Activated T-cell treated with anti-CD3 and anti-CD28 coated beads, Interleukin-2, amount 50 U/mL, for 1 hour (primary cell): ENCODE results near the gene SEZ6.
A peak's percentile ranks its signal among the peaks of the same experiment; 100 is the strongest.
"Not testable (repeated sequence)": the region's sequence is repeated elsewhere in the genome, so short reads cannot be mapped to it uniquely, and the experiment has no call there.

Source experiments
- DNase-seq: peaks from one replicate; pipeline ENCODE4 v3.0.0-alpha.2; 2020

SEZ6 gene

DNA sequence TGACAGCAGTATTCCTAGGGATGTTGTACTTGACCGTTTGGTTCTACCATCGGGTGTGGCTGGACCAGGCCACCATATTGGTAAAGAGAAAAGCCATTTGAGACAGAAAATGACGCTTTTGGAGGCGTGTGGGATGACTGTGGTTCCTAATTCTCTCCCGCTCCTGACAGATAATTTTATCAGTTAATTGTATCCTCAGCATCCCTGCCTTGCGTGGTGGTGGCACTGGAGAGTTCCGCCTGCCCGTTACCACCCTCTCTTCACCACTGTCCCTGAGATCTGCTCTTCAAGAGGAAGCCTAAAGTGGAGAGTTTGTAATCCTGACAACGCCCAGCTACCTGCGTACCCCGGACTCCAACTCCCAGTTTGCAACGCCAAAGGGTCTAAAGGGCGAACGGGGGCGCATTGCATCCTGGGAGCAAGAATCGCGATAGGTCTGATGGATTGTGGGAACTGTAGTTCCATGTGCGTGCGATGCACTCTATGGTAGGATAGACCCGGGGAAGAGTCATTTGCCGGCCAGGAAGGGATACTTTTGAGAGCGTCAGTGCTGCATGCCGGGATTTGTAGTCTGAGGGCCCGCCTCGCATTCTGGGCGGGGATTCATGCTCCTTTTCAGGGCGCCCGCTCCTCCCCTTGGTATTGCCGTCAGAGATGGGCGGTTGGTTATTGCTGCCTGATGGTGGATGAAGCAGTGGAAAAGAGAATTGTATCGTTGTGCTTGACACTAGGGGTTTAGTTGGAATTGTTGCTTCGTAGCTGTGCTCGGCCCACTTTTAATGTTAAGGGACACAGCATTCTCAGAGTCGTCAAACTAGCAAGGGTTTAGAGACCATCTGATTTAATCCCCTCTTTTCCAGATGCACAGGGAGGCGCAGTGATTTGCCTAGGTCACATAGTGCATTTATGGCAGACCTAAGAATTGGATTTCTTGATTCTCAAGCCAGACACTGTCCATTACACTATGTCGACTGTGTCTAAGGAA, 53.5 kb downstream of the SEZ6 start:
- DNase-seq = peak; percentile 93

DNA sequence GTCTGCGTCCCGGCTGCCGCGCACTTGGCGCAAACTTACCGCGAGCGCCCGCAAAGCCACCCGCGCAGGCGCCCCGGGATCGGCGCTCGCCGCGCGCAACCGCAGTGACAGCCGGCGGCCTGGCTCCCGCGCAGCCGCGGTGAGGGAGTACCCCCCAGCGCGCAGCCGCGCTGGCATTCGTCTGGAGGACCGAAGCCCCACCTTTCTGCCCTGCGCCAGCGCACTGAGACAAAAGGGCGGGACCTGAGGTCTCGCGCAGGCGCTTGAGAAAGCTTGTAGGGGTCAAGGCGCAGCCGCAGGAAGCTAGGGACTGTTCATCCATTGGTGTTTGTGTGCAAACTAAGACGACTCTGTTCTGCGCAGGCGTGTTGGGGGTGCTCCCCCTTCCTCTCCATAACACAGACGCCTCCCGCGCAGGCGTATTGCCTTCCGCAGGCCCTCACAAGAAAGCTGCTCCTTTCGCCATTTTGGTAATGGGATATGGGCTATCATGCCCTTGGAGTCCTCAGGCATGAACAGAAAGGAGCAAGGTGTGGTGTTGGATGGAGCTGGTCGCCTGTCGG, 54.3 kb downstream of the SEZ6 start, which contains the start of gene PHF12:
Gene PHF12, minus strand, starts transcription at position 91 of the 563 bp plus-strand sequence. CDS start 558 bp downstream, outside the sequence.
- peak; percentile 100 for DNase-seq

DNA sequence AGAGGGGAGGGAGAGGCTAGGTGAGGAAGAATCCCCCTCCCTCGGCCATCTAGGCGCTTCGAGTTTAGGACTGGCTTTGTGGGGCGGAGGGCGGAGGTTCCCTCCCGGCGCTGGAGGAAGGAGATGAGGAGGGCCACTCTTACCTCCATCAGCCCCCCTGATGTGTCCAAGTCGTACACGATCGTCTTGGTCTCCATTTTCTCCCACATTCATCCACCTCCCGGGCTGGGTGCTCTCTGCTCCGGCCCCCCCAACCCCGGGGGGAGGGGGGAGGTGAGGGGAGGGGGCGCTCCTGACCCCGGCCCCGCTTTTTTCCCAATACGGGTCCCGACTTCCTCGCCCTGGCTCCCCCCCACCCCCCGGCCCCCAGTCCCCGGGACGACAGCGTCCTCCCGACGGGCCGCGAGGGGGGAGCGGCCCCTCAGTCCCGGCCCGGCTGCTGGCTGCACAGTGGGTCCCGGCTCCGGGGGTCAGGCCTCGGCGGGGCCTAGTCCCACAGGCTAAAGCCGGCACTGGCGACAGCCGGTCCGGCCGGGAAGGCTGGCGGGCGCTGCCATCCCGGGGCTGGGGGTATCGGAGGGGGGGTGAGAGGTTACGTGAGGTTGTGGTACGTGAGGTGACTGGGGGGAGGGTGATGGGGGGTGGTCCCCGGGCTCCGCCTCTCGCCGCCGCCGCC, 54.9 kb downstream of the SEZ6 start:
- DNase-seq = no peak

- DNase-seq = peak; percentile 66
Observed at GRCh38 chr17:28950017-28950751, 55.6 kb downstream of the SEZ6 start.

DNA sequence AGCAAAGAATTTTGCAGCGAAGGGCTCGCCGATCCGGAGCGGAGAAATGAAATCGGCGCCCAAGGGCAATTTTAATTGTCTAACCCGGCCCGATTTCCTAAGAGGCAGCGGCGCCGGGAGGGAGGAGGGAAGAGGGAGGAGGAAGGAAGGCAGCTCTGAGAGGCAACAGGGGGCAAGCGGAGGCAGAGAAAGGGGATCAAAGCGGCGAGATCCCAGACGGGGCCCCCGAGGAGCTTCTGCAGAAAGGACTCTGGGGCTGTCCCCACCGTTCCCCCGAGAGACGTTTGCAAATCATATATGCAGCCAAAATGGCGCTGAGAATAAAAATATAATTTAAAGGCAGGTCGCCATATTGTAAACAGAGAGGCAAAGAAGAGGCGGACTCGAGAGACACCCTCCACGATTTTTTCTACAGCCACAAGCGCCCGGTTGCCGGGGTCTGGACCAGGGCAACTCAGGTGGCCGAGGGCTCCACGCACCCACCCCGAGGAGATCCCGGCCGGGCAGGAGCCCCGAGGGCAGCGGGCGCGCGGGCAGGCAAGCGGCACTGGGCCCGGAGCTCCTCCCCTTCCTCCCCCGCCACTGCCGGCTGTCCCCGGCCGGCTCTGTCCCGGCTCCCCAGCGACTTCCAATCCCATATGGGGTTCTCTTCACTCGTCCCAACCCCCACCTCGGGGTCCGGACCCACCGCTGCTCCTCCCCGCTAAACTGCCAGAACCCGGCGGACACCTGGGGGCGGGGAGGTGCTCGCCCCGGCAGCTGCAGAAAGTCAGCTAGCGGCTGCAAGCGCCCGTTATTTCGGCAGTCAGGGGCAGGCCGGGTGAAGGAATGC, 56.4 kb downstream of the SEZ6 start:
- peak; percentile 70 for DNase-seq

DNA sequence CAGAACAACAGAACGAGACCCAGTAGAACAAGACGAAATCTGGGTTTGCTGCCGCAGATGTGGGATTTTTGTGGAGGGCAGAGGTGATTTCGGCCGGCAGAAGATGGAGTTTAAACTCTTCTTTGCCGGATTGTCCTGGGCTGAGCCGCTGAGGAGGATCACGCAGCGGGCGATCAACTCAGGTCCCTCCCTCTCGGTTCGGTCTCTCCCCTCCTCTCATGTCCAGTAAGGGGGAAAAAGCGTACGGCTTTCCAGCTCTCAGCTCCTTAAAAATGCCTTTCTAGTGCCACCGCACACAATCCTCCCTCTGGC, 57.0 kb downstream of the SEZ6 start:
- DNase-seq = no peak

GRCh38 chr17:28948342-28948741, 57.5 kb downstream of the SEZ6 start:
- DNase-seq = no peak

DNA sequence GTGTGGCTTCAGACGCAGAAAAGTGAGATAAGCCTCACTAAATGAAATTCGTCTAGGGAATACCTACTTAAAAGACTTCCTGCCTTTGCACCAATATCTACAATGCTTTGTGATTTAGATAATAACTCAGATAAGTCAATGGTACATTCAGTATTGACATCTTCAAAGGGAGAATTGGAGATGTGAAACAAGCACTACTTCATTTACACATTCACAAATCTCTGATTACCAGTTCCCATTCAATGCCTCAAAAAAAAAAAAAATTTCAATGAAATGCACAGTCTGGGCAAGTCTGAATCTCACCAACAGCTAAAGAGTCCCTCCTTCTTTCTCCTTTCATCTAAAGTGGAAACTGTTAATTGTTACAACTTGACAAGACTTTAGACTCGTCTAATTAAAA, 58.2 kb downstream of the SEZ6 start:
- DNase-seq = no peak

- DNase-seq = no peak
Observed at GRCh38 chr17:28946239-28946638, 59.6 kb downstream of the SEZ6 start.

- DNase-seq = no peak
Observed at GRCh38 chr17:28944862-28945741, 60.7 kb downstream of the SEZ6 start.

- no peak for DNase-seq
Observed at GRCh38 chr17:28944343-28944742, 61.5 kb downstream of the SEZ6 start.

GRCh38 chr17:28942925-28943324, 62.9 kb downstream of the SEZ6 start:
- no peak for DNase-seq

DNA sequence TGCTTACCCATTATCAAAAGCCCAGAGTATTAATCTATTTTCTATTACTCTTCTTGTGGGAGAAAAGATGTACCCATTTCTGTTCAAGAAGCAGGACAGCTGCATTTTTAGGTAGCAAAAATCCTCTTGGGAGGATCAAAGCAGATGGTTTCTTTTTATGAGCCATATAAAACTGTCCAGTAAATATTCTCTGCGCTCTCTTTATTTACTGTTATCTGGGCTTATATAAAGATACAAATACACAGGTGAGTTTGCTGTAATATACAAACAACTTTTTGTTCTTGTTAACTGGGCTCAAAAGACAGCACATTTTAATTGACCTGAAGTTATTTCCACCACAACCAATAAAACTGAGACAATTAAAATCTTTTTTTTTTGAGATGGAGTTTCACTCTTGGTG, 64.6 kb downstream of the SEZ6 start:
- DNase-seq = no peak

DNA sequence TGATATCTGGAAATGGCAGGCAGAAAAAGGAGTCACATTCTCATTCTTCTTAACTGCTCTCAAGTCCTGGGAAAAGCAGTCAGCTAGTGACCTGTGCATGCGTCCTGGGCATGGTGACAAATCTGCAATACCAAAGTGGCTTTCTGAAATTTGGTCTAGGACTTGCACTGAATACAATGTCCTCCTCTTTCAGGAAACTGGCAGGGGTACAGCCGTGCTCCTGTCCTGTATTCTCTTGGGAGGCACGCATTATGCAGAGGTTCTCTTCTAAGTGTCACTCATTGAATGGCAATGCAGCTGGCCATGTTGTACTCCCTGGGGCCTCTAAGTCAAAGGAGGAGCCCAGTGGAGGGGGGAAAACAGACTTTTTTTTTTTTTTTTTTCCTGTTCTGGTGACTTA, 65.2 kb downstream of the SEZ6 start:
- no peak for DNase-seq

DNA sequence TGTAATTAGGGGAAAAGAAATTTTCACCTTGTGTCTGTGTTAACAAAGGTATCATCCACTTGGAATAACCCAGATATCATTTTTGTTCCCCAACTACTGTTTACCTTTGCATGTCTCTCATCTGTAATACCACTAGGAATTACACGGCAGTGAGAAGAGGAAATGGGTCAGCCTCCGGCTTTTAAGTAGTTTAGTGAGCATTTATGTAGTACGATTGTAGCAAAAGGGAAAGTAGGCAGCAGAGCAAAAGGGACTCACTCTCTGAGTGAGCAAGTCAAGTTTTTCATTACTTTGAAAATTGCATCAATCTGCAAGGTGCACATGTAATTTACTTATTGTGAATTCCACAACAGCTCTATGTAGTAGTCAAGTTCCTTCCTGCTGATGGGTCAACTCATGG, 65.7 kb downstream of the SEZ6 start:
- DNase-seq = no peak

- DNase-seq = no peak
Observed at GRCh38 chr17:28938552-28938951, 67.3 kb downstream of the SEZ6 start.

DNA sequence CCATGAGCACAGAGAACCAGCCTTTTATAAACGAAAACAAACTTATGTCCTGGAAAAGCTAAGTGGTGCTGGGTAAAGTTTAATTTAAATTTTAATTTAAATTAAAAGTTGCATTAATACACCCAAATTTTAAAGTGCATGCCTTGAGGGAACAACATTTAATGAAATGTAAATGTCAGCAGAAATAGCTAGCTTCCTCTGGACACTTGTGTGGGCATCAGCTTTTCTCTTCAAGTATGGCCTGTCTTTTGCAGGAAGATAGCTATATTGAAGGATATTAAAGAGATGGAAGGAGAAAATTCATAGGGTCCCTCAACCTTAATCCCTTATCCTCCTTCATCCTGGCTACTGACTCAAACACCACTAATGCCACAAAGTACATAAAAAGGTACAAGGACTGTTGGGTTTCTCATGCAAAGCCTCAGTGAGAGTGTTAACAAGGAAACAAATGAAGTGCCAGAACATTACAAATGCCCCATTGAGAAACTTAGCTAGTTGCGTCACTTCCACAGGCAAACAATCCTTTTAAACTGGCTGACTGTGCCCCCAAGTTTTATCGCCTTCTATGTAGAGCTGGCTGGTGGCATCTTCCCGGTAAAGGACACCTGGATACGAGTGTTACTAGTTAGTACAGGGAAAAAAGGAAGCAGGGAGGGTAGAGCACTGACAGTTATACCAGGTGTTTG, 68.6 kb downstream of the SEZ6 start:
- no peak for DNase-seq

- DNase-seq = no peak
Observed at GRCh38 chr17:28935744-28936460, 69.9 kb downstream of the SEZ6 start.

DNA sequence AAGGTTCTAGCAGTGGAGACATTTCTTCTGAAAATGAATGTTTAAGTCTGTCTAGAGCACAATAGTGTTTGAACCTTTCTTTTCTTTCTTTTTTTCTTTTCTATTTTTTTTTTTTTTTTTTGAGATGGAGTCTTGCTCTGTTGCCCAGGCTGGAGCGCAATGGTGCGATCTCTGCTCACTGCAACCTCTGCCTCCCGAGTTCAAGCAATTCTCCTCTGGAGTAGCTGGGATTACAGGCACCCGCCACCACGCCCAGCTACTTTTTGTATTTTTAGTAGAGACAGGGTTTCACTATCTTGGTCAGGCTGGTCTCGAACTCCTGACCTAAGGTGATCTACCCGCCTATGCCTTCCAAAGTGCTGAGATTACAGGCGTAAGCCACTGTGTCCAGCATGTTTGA, 71.3 kb downstream of the SEZ6 start:
- DNase-seq = not testable (repeated sequence)

DNA sequence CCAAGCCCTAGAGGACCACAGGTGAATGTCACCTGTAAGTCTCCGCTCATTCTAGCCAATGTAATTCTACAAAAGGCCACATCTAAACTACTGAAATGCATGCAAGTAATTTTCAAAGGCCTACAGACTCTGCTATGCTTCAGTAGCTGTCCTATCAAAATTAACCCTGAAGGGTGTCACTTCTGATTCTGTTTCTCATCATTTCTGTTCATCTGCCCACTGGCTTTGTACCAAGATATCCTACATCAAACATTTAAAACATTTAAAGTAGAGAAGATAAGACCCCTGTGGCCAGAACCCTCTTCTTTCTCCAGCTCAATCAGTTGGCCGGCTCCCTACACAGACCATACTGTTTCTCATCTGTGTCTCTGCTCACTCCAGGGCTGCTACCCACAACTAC, 76.0 kb downstream of the SEZ6 start:
- no peak for DNase-seq
